ENCODE data around the gene COPS4.

Gene COPS4

GRCh38 chr4:83065266-83065665 is 30.3 kb downstream of the COPS4 start:
- H3K36me3 ChIP-seq (replicated peaks; ENCODE audit: insufficient read depth, low read length) = no peaks in the 10 kb centered on the region
- H3K9ac ChIP-seq (ENCODE audit: low read length) = no peak overlapping the region
- H3K4me1 ChIP-seq (ENCODE audit: low read length) = no peaks in the 10 kb centered on the region
- H3K79me2 ChIP-seq (ENCODE audit: low read length) = no peaks in the 10 kb centered on the region
- H2AFZ ChIP-seq (ENCODE audit: low read length) = no peak overlapping the region
- H3K9me2 ChIP-seq (replicated peaks; ENCODE audit: insufficient read depth, low read length) = no peaks in the 10 kb centered on the region
- TF ChIP-seq EZH2 (optimal IDR thresholded peaks at IDR 0.05; ENCODE audit: low read depth, low read length) = no peak
- TF ChIP-seq EZH2phosphoT487 (IDR thresholded peaks at IDR 0.05; ENCODE audit: low read length) = no peak
- no peak for TF ChIP-seq CTCF (IDR thresholded peaks at IDR 0.05; ENCODE audit: low read length)
- DNase-seq = no peak
- H3K4me3 ChIP-seq (ENCODE audit: low read length) = no peak overlapping the region
- no peak overlapping the region for H3K4me2 ChIP-seq (ENCODE audit: low read depth, low read length)
- no peaks in the 10 kb centered on the region for H3K9me3 ChIP-seq (replicated peaks; ENCODE audit: insufficient read depth, low read length)
- no peaks in the 10 kb centered on the region for H4K20me1 ChIP-seq (ENCODE audit: insufficient read depth, low read length)
- H3F3A ChIP-seq (ENCODE audit: insufficient read depth, low read length) = no peaks in the 10 kb centered on the region
- no peak overlapping the region for H3K27ac ChIP-seq (ENCODE audit: low read length)
- H3K27me3 ChIP-seq (replicated peaks; ENCODE audit: insufficient read depth, low read length) = no peaks in the 10 kb centered on the region

- Histone ChIP-seq H3K27me3 (replicated peaks; ENCODE audit: insufficient read depth, low read length) (no peaks in the 10 kb centered on the region), H3K79me2 (ENCODE audit: low read length) (no peaks in the 10 kb centered on the region), H3K4me2 (ENCODE audit: low read depth, low read length) (no peak overlapping the region), H2AFZ (ENCODE audit: low read length) (no peak overlapping the region), H3K36me3 (replicated peaks; ENCODE audit: insufficient read depth, low read length) (no peaks in the 10 kb centered on the region), H3K9me2 (replicated peaks; ENCODE audit: insufficient read depth, low read length) (no peaks in the 10 kb centered on the region), H3K9ac (ENCODE audit: low read length) (no peak overlapping the region), H3F3A (ENCODE audit: insufficient read depth, low read length) (no peaks in the 10 kb centered on the region), H4K20me1 (ENCODE audit: insufficient read depth, low read length) (no peaks in the 10 kb centered on the region), H3K27ac (ENCODE audit: low read length) (no peak overlapping the region), H3K9me3 (replicated peaks; ENCODE audit: insufficient read depth, low read length) (no peaks in the 10 kb centered on the region), H3K4me3 (ENCODE audit: low read length) (no peak overlapping the region), H3K4me1 (ENCODE audit: low read length) (no peaks in the 10 kb centered on the region)
- TF ChIP-seq CTCF (IDR thresholded peaks at IDR 0.05; ENCODE audit: low read length) (no peak), EZH2phosphoT487 (IDR thresholded peaks at IDR 0.05; ENCODE audit: low read length) (no peak), EZH2 (optimal IDR thresholded peaks at IDR 0.05; ENCODE audit: low read depth, low read length) (no peak)
- DNase-seq = no peak
Observed at GRCh38 chr4:83067058-83067639, 32.2 kb downstream of the COPS4 start.

- no peak overlapping the region for H3K27ac ChIP-seq (ENCODE audit: low read length)
- H3K79me2 ChIP-seq (ENCODE audit: low read length) = no peaks in the 10 kb centered on the region
- H3F3A ChIP-seq (ENCODE audit: insufficient read depth, low read length) = no peaks in the 10 kb centered on the region
- no peak overlapping the region for H3K9ac ChIP-seq (ENCODE audit: low read length)
- no peaks in the 10 kb centered on the region for H3K4me1 ChIP-seq (ENCODE audit: low read length)
- H3K9me2 ChIP-seq (replicated peaks; ENCODE audit: insufficient read depth, low read length) = no peaks in the 10 kb centered on the region
- DNase-seq = no peak
- H3K4me3 ChIP-seq (ENCODE audit: low read length) = no peak overlapping the region
- no peak overlapping the region for H3K4me2 ChIP-seq (ENCODE audit: low read depth, low read length)
- H3K27me3 ChIP-seq (replicated peaks; ENCODE audit: insufficient read depth, low read length) = no peaks in the 10 kb centered on the region
- H2AFZ ChIP-seq (ENCODE audit: low read length) = no peak overlapping the region
- H3K9me3 ChIP-seq (replicated peaks; ENCODE audit: insufficient read depth, low read length) = no peaks in the 10 kb centered on the region
- H4K20me1 ChIP-seq (ENCODE audit: insufficient read depth, low read length) = no peaks in the 10 kb centered on the region
- no peaks in the 10 kb centered on the region for H3K36me3 ChIP-seq (replicated peaks; ENCODE audit: insufficient read depth, low read length)
- TF ChIP-seq EZH2 (optimal IDR thresholded peaks at IDR 0.05; ENCODE audit: low read depth, low read length) (no peak), EZH2phosphoT487 (IDR thresholded peaks at IDR 0.05; ENCODE audit: low read length) (no peak), CTCF (IDR thresholded peaks at IDR 0.05; ENCODE audit: low read length) (no peak)
Observed at GRCh38 chr4:83071116-83071515, 36.1 kb downstream of the COPS4 start.
